GM23338 (cell line): Measurements from ENCODE around the gene CEACAM18. TPM values are rescaled to one million over a fixed set of nuclear protein-coding genes. Genes with fewer than 3 reads are reported as not detected.

ENCODE experiments used
- ATAC-seq: fragments of 200-7000 bp; cut with Tn5 transposase; 3 replicates; pipeline ENCODE4 v1.9.1; 2020
- DNase-seq: peaks from one replicate; pipeline ENCODE4 v3.0.0-alpha.2; 2015; ENCODE audit warnings: low spot score
- H2AFZ ChIP-seq: fragments of 200-600 bp; sonication (generic); 2 replicates; pipeline ENCODE4 v1.8.0; 2016; ENCODE audit warnings: antibody characterized with exemption, mild to moderate bottlenecking, moderate library complexity
- H3F3A ChIP-seq: fragments of 200-600 bp; sonication (generic); replicated peaks from 2 replicates; pipeline ENCODE4 v1.8.0; 2017; ENCODE audit warnings: antibody characterized with exemption, mixed run types, low read depth
- H3K27ac ChIP-seq: fragments of 200-600 bp; sonication (generic); 2 replicates; pipeline ENCODE4 v1.6.1; 2016; ENCODE audit warnings: low read depth
- H3K27me3 ChIP-seq: fragments of 200-600 bp; sonication (generic); 2 replicates; pipeline ENCODE4 v1.8.0; 2016; ENCODE audit warnings: mild to moderate bottlenecking, mixed run types, moderate library complexity; ENCODE audit not compliant: insufficient read depth
- H3K36me3 ChIP-seq: fragments of 200-600 bp; sonication (generic); 2 replicates; pipeline ENCODE4 v1.8.0; 2016; ENCODE audit warnings: mild to moderate bottlenecking; ENCODE audit not compliant: insufficient read depth
- H3K4me1 ChIP-seq: fragments of 200-600 bp; sonication (generic); 2 replicates; pipeline ENCODE4 v1.8.0; 2016; ENCODE audit warnings: mild to moderate bottlenecking, moderate library complexity; ENCODE audit not compliant: insufficient read depth
- H3K4me2 ChIP-seq: fragments of 200-600 bp; sonication (generic); 2 replicates; pipeline ENCODE4 v1.7.1; 2017; ENCODE audit warnings: mixed run types
- H3K4me3 ChIP-seq: fragments of 200-600 bp; sonication (generic); 2 replicates; pipeline ENCODE4 v1.6.1; 2016; ENCODE audit warnings: mixed run types
- H3K79me2 ChIP-seq: fragments of 200-600 bp; sonication (generic); replicated peaks from 2 replicates; pipeline ENCODE4 v1.8.0; 2017; ENCODE audit warnings: mild to moderate bottlenecking; ENCODE audit not compliant: insufficient read depth
- H3K9me2 ChIP-seq: fragments of 200-600 bp; sonication (generic); 2 replicates; pipeline ENCODE4 v1.8.0; 2017; ENCODE audit not compliant: insufficient read depth
- H4K20me1 ChIP-seq: fragments of 200-600 bp; sonication (generic); replicated peaks from 2 replicates; pipeline ENCODE4 v1.8.0; 2017; ENCODE audit warnings: mild to moderate bottlenecking; ENCODE audit not compliant: insufficient read depth
- H3K27ac Mint-ChIP-seq: 2 replicates; pipeline ENCODE4 v1.8.0; 2020; ENCODE audit warnings: inconsistent platforms, mild to moderate bottlenecking, moderate library complexity, mixed read lengths
- H3K27me3 Mint-ChIP-seq: 3 replicates; pipeline ENCODE4 v1.8.0; 2022; ENCODE audit warnings: low read depth, mild to moderate bottlenecking, moderate library complexity, mixed read lengths, inconsistent platforms; ENCODE audit not compliant: insufficient read depth, poor library complexity
- H3K36me3 Mint-ChIP-seq: 3 replicates; pipeline ENCODE4 v1.8.0; 2021; ENCODE audit warnings: low read depth, mild to moderate bottlenecking, inconsistent platforms, moderate library complexity, mixed read lengths
- H3K4me1 Mint-ChIP-seq: 3 replicates; pipeline ENCODE4 v1.8.0; 2020; ENCODE audit warnings: mild to moderate bottlenecking, inconsistent platforms, mixed read lengths
- H3K4me3 Mint-ChIP-seq: 3 replicates; pipeline ENCODE4 v1.8.0; 2021; ENCODE audit warnings: moderate library complexity, mild to moderate bottlenecking, inconsistent platforms, mixed read lengths
- H3K9me3 Mint-ChIP-seq: 3 replicates; pipeline ENCODE4 v1.8.0; 2020; ENCODE audit warnings: moderate library complexity, mild to moderate bottlenecking, inconsistent platforms, mixed read lengths
- CREB1 ChIP-seq: fragments of 250-450 bp; sonication (Bioruptor Pico); IDR thresholded peaks from 2 replicates; pipeline ENCODE4 v1.5.0; 2020; ENCODE audit warnings: low read depth, mild to moderate bottlenecking, moderate library complexity
- CTCF ChIP-seq, 2 experiments: fragments of 200-600 bp in 1 of 2; sonication (generic) in 1 of 2; conservative IDR thresholded peaks; 2 replicates each; pipeline versions ENCODE4 v1.5.1 to v1.6.1; 2016 to 2017; ENCODE audit warnings: antibody characterized with exemption in 2 of 2, low read depth in 2 of 2, mild to moderate bottlenecking in 2 of 2, moderate library complexity in 1 of 2
- ETS1 ChIP-seq: IDR thresholded peaks from 2 replicates; pipeline ENCODE4 v1.6.1; 2016; ENCODE audit warnings: antibody characterized with exemption
- EZH2 ChIP-seq: fragments of 200-600 bp; sonication (generic); IDR thresholded peaks from one replicate; pipeline ENCODE4 v1.8.0; 2017; ENCODE audit warnings: antibody characterized with exemption, mild to moderate bottlenecking, low read depth; ENCODE audit not compliant: unreplicated experiment
- JUNB ChIP-seq: IDR thresholded peaks from one replicate; pipeline ENCODE4 v1.6.1; 2016; ENCODE audit warnings: antibody characterized with exemption; ENCODE audit not compliant: unreplicated experiment
- NANOG ChIP-seq: IDR thresholded peaks from 2 replicates; pipeline ENCODE4 v1.6.1; 2016; ENCODE audit warnings: antibody characterized with exemption, borderline replicate concordance
- POLR2AphosphoS5 ChIP-seq: IDR thresholded peaks from 2 replicates; pipeline ENCODE4 v1.6.1; 2016; ENCODE audit warnings: antibody characterized with exemption, low read depth
- REST ChIP-seq: IDR thresholded peaks from one replicate; pipeline ENCODE4 v1.6.1; 2018; ENCODE audit warnings: antibody characterized with exemption; ENCODE audit not compliant: unreplicated experiment
- STAT1 ChIP-seq: IDR thresholded peaks from one replicate; pipeline ENCODE4 v1.6.1; 2016; ENCODE audit warnings: antibody characterized with exemption; ENCODE audit not compliant: unreplicated experiment
- ZNF114 ChIP-seq: fragments of 250-450 bp; sonication (Bioruptor Pico); IDR thresholded peaks from 2 replicates; pipeline ENCODE4 v1.5.0; 2020; ENCODE audit warnings: mild to moderate bottlenecking, moderate library complexity
- ZNF331 ChIP-seq: fragments of 250-450 bp; sonication (Bioruptor Pico); IDR thresholded peaks from 2 replicates; pipeline ENCODE4 v1.5.0; 2020; ENCODE audit warnings: low read depth, mild to moderate bottlenecking, moderate library complexity
- ZNF462 ChIP-seq: fragments of 250-450 bp; sonication (Bioruptor Pico); IDR thresholded peaks from 2 replicates; pipeline ENCODE4 v1.5.0; 2020; ENCODE audit warnings: mild to moderate bottlenecking, moderate library complexity
- polyA plus RNA-seq: library from polyadenylated mRNA; unstranded; fragments of >200 nt; fragmentation: Nextera tagmentation; extraction: Ambion mirVana; gene quantifications from 2 replicates; pipeline ENCODE4 v1.2.1, GENCODE V29; 2016
- total RNA-seq: library from RNA; depleted of rRNA; stranded (reverse); fragments of >200 nt; shearing (Covaris generic); gene quantifications from 2 replicates; pipeline ENCODE4 v1.2.3, GENCODE V29; 2014

Gene CEACAM18
- total and polyA plus RNA-seq, 2 experiments from 2014 or later: not detected

- TF ChIP-seq CTCF (conservative IDR thresholded peaks at IDR 0.05; ENCODE audit: low read depth in 2 of 2) (no peak), POLR2AphosphoS5 (no peak), EZH2 (no peak), JUNB (no peak), CREB1 (CRISPR knock-in tag) (no peak), ZNF114 (CRISPR knock-in tag) (no peak), NANOG (no peak), STAT1 (no peak), ETS1 (no peak)
Observed at GRCh38 chr19:51491586-51491985, 13.2 kb downstream of the CEACAM18 start (continued).

- ATAC-seq: no peak
- H3K36me3 Mint-ChIP-seq: peaks cover 53% of the 10 kb centered on the region
- H3K9me2 ChIP-seq: peaks cover 8% of the 10 kb centered on the region; the same call in 1 of the 2 replicates
- no peak overlapping the region for H2AFZ ChIP-seq
- no peaks in the 10 kb centered on the region for H3K27me3 ChIP-seq
- H3K27ac Mint-ChIP-seq: no peak overlapping the region
- H3K27ac ChIP-seq: no peak overlapping the region
- H3K9me3 Mint-ChIP-seq: peaks cover 97% of the 10 kb centered on the region
- H3K4me2 ChIP-seq: no peak overlapping the region
- H3K4me3 ChIP-seq: no peak overlapping the region
- H3K4me1 Mint-ChIP-seq: no peaks in the 10 kb centered on the region
- no peaks in the 10 kb centered on the region for H3K4me1 ChIP-seq
- H3K27me3 Mint-ChIP-seq: peaks cover 10% of the 10 kb centered on the region
- no peak overlapping the region for H3K4me3 Mint-ChIP-seq
- no peaks in the 10 kb centered on the region for H4K20me1 ChIP-seq
- H3K36me3 ChIP-seq: no peaks in the 10 kb centered on the region
- DNase-seq: no peak
- no peaks in the 10 kb centered on the region for H3F3A ChIP-seq
- no peaks in the 10 kb centered on the region for H3K79me2 ChIP-seq
- TF ChIP-seq ETS1: no peak
- TF ChIP-seq ZNF114 (CRISPR knock-in tag): no peak
- TF ChIP-seq NANOG: no peak
- TF ChIP-seq ZNF462 (CRISPR knock-in tag): no peak
- no peak for TF ChIP-seq POLR2AphosphoS5
- no peak for TF ChIP-seq ZNF331 (CRISPR knock-in tag)
- no peak for TF ChIP-seq REST
Observed at GRCh38 chr19:51493776-51494175, 15.4 kb downstream of the CEACAM18 start.
